Peyer's patch (tissue), 4 donors: ENCODE measurements around the gene KEL. TPM values are rescaled to one million over a fixed set of nuclear protein-coding genes. Genes with fewer than 3 reads are reported as not detected.

ENCODE experiments used
- DNase-seq, 3 donors: peaks; one replicate each; pipeline ENCODE4 v3.0.0-alpha.2; 2017 to 2019
- H3K27ac ChIP-seq, 4 donors: fragments of 200-600 bp; sonication (generic); one replicate each; pipeline ENCODE4 v1.5.1; 2016 to 2019
- H3K27me3 ChIP-seq, 2 donors: fragments of 200-600 bp; sonication (generic); one replicate each; pipeline ENCODE4 v1.5.1; 2019
- H3K36me3 ChIP-seq, 3 donors: fragments of 200-600 bp; sonication (generic); one replicate each; pipeline ENCODE4 v1.5.1; 2016 to 2019
- H3K4me1 ChIP-seq, 4 donors: fragments of 200-600 bp; sonication (generic); one replicate each; pipeline ENCODE4 v1.5.1; 2016 to 2019
- H3K4me3 ChIP-seq, 4 donors: fragments of 200-600 bp; sonication (generic); 1 replicate in 3 of 4; 2 replicates in 1 of 4; pipeline ENCODE4 v1.5.1; 2016 to 2019; ENCODE audit warnings: mild to moderate bottlenecking in 1 of 4
- H3K9me3 ChIP-seq, 4 donors: fragments of 200-600 bp; sonication (generic); one replicate each; pipeline ENCODE4 v1.5.1; 2016 to 2019; ENCODE audit warnings: mild to moderate bottlenecking in 1 of 4
- POLR2A ChIP-seq, 2 donors: fragments of 450-650 bp; IDR thresholded peaks; one replicate each; pipeline ENCODE4 v1.5.1; 2017; ENCODE audit warnings: antibody characterized with exemption in 2 of 2, mild to moderate bottlenecking in 2 of 2, moderate library complexity in 2 of 2
- total RNA-seq, 4 donors: library from RNA; depleted of rRNA; stranded (reverse); fragments of >200 nt; gene quantifications; one replicate each; pipeline ENCODE4 v1.1.0, GENCODE V29; 2016
- TF ChIP-seq, protein P1 (sequence below), 6 experiments: fragments of 450-650 bp in 4 of 6; fragments of 200-600 bp in 2 of 6; sonication (generic) in 1 of 6; IDR thresholded peaks; one replicate each; pipeline ENCODE4 v1.5.1; 2017 to 2019; ENCODE audit warnings: antibody characterized with exemption in 6 of 6, mild to moderate bottlenecking in 3 of 6, moderate library complexity in 1 of 6

KEL gene
- total RNA-seq, 4 donors from 2014 or later = not detected

DNA sequence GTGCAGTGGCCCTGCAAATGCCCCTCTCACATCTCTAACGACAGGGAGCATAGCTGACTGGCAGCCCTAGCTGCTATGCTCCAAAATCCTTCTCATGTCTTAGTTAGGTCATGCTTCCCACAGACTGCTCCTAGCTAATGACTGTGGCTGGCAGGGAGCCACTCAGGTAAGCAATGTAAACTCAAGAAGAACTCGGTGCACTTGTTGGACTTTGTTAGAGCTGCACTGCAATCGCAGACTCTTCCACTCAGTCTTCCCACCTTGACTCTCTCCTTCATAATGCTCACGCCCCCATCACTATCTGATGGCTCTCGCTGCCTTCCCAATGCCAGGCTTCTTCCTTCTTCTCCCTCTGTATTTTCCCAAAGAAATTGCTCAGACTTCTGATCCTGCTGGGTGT, 40.7 kb upstream of the KEL start:
- Histone ChIP-seq H3K27ac (no peak overlapping the region), H3K27me3 (no peaks in the 10 kb centered on the region), H3K36me3 (no peaks in the 10 kb centered on the region), H3K4me1 (no peaks in the 10 kb centered on the region), H3K4me3 (peak overlapping the region in 2 of 4 donors; percentile 15 to 22), H3K9me3 (no peaks in the 10 kb centered on the region)
- TF ChIP-seq, protein P1, sequence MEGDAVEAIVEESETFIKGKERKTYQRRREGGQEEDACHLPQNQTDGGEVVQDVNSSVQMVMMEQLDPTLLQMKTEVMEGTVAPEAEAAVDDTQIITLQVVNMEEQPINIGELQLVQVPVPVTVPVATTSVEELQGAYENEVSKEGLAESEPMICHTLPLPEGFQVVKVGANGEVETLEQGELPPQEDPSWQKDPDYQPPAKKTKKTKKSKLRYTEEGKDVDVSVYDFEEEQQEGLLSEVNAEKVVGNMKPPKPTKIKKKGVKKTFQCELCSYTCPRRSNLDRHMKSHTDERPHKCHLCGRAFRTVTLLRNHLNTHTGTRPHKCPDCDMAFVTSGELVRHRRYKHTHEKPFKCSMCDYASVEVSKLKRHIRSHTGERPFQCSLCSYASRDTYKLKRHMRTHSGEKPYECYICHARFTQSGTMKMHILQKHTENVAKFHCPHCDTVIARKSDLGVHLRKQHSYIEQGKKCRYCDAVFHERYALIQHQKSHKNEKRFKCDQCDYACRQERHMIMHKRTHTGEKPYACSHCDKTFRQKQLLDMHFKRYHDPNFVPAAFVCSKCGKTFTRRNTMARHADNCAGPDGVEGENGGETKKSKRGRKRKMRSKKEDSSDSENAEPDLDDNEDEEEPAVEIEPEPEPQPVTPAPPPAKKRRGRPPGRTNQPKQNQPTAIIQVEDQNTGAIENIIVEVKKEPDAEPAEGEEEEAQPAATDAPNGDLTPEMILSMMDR (IDR thresholded peaks at IDR 0.05) = no peak
- no peak for TF ChIP-seq POLR2A (IDR thresholded peaks at IDR 0.05)
- peak in 1 of 3 donors; percentile 57 for DNase-seq

DNA sequence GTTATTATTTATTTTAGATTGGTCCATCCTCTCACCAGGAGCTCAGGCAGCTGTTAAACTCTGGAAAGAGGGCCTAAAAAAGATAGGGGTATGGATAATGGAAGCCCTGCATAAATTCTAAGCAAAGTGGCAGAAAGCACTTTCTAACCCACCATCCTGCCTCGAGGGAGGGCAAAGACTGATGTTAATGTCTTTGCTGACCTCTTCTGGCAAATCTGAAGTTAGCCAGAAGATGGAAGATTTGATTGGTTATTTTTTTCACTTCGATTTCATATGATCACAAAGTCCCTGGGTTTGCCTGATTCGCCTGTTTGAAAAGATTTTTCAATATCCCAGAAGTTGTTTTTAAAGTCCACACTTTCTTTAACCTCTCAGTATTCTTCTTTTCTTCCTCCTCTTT, 39.9 kb upstream of the KEL start:
- no peak overlapping the region for H3K4me3 ChIP-seq
- H3K9me3 ChIP-seq = no peaks in the 10 kb centered on the region
- H3K27me3 ChIP-seq = no peaks in the 10 kb centered on the region
- no peak overlapping the region for H3K27ac ChIP-seq
- DNase-seq = no peak
- H3K4me1 ChIP-seq = no peaks in the 10 kb centered on the region
- no peaks in the 10 kb centered on the region for H3K36me3 ChIP-seq
- TF ChIP-seq, protein P1 (IDR thresholded peaks at IDR 0.05) = no peak
- TF ChIP-seq POLR2A (IDR thresholded peaks at IDR 0.05) = no peak

GRCh38 chr7:143000648-143001047, 38.5 kb upstream of the KEL start:
- Histone ChIP-seq H3K36me3 (no peaks in the 10 kb centered on the region), H3K9me3 (no peaks in the 10 kb centered on the region), H3K27ac (no peak overlapping the region), H3K4me1 (no peaks in the 10 kb centered on the region), H3K27me3 (no peaks in the 10 kb centered on the region), H3K4me3 (no peak overlapping the region)
- no peak for TF ChIP-seq POLR2A (IDR thresholded peaks at IDR 0.05)
- TF ChIP-seq, protein P1 (IDR thresholded peaks at IDR 0.05) = no peak
- no peak for DNase-seq

- Histone ChIP-seq H3K27me3 (no peaks in the 10 kb centered on the region), H3K4me1 (no peaks in the 10 kb centered on the region), H3K9me3 (no peaks in the 10 kb centered on the region), H3K27ac (no peak overlapping the region), H3K36me3 (no peaks in the 10 kb centered on the region), H3K4me3 (no peak overlapping the region)
- DNase-seq = no peak
- TF ChIP-seq, protein P1 (IDR thresholded peaks at IDR 0.05) = no peak
- TF ChIP-seq POLR2A (IDR thresholded peaks at IDR 0.05) = no peak
These were observed 37.6 kb upstream of the KEL start for GRCh38 chr7:142999793-143000192.

- H3K4me1 ChIP-seq = no peaks in the 10 kb centered on the region
- TF ChIP-seq, protein P1 (IDR thresholded peaks at IDR 0.05) = no peak
- TF ChIP-seq POLR2A (IDR thresholded peaks at IDR 0.05) = no peak
- no peak overlapping the region for H3K27ac ChIP-seq
- no peaks in the 10 kb centered on the region for H3K36me3 ChIP-seq
- DNase-seq = no peak
- H3K9me3 ChIP-seq = no peaks in the 10 kb centered on the region
- no peaks in the 10 kb centered on the region for H3K27me3 ChIP-seq
- no peak overlapping the region for H3K4me3 ChIP-seq
These were observed 36.8 kb upstream of the KEL start for GRCh38 chr7:142998966-142999365.

- no peak for DNase-seq
- Histone ChIP-seq H3K4me1 (no peaks in the 10 kb centered on the region), H3K36me3 (no peaks in the 10 kb centered on the region), H3K4me3 (no peak overlapping the region), H3K9me3 (no peaks in the 10 kb centered on the region), H3K27me3 (no peaks in the 10 kb centered on the region), H3K27ac (no peak overlapping the region)
- no peak for TF ChIP-seq POLR2A (IDR thresholded peaks at IDR 0.05)
- TF ChIP-seq, protein P1 (IDR thresholded peaks at IDR 0.05) = no peak
These were observed 35.4 kb upstream of the KEL start for GRCh38 chr7:142997456-142997989.
